Measurements from ENCODE around the gene TRIM41. TPM values are rescaled to one million over a fixed set of nuclear protein-coding genes. Genes with fewer than 3 reads are reported as not detected.

The TRIM41 gene
- total and polyA plus RNA-seq, 2 of the 13 experiments (the other 11 are each of a cell fraction or from before 2014, with no cell fraction given): 10.2 to 16.7 TPM

- TF ChIP-seq DZIP1 (CRISPR knock-in tag; IDR thresholded peaks at IDR 0.05): no peak
- no peak for TF ChIP-seq NCOA1 (CRISPR knock-in tag; IDR thresholded peaks at IDR 0.05)
- no peak for TF ChIP-seq ZNF3 (CRISPR knock-in tag; IDR thresholded peaks at IDR 0.05)
- TF ChIP-seq ZNF496 (CRISPR knock-in tag; IDR thresholded peaks at IDR 0.05; ENCODE audit: insufficient replicate concordance): no peak
- no peak for TF ChIP-seq BCL3 (CRISPR knock-in tag; IDR thresholded peaks at IDR 0.05)
- TF ChIP-seq CBFB (CRISPR knock-in tag; IDR thresholded peaks at IDR 0.05): no peak
- 0 out of 2 replicates have a peak, but pooled peaks have one; percentile 16 for TF ChIP-seq MYPOP (CRISPR knock-in tag; IDR thresholded peaks at IDR 0.05)
- TF ChIP-seq FOXP4 (CRISPR knock-in tag; IDR thresholded peaks at IDR 0.05): no peak
- peak; percentile 36; the same call in 1 of the 2 replicates for TF ChIP-seq ZNF792 (CRISPR knock-in tag; IDR thresholded peaks at IDR 0.05)
- TF ChIP-seq ASH2L (IDR thresholded peaks at IDR 0.05; ENCODE audit: insufficient read length, low read depth, low read length): no peak
- TF ChIP-seq CEBPG (CRISPR knock-in tag; IDR thresholded peaks at IDR 0.05): peak; percentile 94
- TF ChIP-seq KLF16 (CRISPR knock-in tag; IDR thresholded peaks at IDR 0.05): 0 out of 4 replicates have a peak, but pooled peaks of 1 of the 2 experiments have one; percentile 49
- TF ChIP-seq ZNF616 (CRISPR knock-in tag; IDR thresholded peaks at IDR 0.05; ENCODE audit: low read depth): no peak
- TF ChIP-seq MBNL3 (CRISPR knock-in tag; conservative IDR thresholded peaks at IDR 0.05): no peak
- no peak for TF ChIP-seq SOX13 (IDR thresholded peaks at IDR 0.05)
- TF ChIP-seq SOX13 (CRISPR knock-in tag; conservative IDR thresholded peaks at IDR 0.05 in 1 of 2, IDR thresholded peaks at IDR 0.05 in 1 of 2): peak in 1 of 2 experiments; percentile 62; a peak in 1 of 4 replicates
- peak; percentile 15; the same call in 1 of the 2 replicates for TF ChIP-seq IRF2 (CRISPR knock-in tag; IDR thresholded peaks at IDR 0.05)
- TF ChIP-seq MAX (IDR thresholded peaks at IDR 0.05): peak; percentile 35; the same call in 1 of the 2 replicates
- peak; percentile 43; the same call in 1 of the 2 replicates for TF ChIP-seq HBP1 (CRISPR knock-in tag; IDR thresholded peaks at IDR 0.05; ENCODE audit: low read depth)
Measured at GRCh38 chr5:181241393-181241975, 18.4 kb downstream of the TRIM41 start (continued).
